GM21447 (cell line): ENCODE measurements around the gene PSMB10.

ENCODE experiments used
- ATAC-seq: cut with Tn5 transposase; IDR thresholded peaks from one replicate; pipeline ENCODE4 v1.9.1; 2021; ENCODE audit not compliant: unreplicated experiment

Gene PSMB10

DNA sequence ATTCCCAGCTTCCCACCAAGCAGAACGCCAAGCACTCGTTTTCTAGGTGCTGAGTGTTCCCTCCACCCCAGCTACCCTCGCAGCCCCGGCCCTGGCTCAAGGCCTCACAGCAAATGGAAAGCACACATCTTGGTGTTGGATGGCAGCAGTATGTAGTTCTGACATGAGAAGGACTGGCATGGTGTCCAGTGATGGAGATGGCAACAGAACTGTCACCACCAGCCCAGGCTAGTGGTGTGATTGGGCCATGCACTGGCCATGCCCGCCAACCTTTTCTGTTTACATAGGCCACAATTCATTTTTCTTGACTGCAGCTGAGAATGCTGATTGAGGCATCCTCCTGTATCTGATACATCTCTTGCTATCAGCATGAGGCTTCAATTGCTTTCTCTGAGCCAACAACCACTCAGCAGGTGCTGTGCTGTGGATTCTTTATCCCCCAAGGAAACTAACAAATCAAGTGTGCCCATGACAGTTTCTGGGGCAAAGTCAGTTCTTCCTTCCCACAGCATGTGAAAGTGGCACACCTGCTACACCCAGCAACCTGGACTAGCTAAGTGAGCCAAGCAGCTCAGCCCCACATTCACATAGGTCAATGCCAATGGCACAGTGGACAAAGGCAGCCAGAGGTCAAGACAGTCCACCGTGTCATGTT lies 28.0 kb upstream of the PSMB10 start:
- ATAC-seq: no peak

DNA sequence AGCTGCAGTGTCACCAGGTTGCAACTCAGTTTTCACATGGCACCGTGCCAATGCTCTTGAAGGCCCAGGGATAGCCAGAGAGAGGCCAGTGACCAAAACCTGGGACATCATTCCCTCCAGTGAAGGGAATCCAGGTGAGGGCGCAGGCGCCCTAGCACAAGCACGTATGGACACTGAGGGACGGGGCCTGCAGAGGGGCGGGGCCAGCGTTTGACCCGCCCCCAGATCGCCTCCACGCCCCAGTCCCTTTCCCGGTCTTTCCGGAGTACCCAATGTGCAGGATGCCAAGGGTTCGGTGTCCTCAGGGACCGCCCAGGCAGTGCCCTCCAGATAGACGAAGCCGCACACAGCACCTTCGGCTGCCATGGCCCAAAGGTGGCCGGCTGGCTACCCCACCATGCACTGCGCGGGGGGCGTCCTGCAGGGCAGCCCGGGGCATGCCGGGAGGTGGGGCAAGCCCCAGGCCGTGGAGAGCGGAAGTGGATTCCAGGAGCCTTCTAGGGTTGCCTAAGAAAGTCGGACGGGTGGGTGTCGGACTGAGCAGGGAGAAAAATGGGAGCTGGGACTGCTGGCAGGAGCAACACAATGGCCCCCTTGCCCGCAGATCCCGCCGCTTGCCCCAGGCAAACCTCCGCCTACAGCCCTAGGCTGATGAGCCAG lies 27.1 kb upstream of the PSMB10 start:
- no peak for ATAC-seq

DNA sequence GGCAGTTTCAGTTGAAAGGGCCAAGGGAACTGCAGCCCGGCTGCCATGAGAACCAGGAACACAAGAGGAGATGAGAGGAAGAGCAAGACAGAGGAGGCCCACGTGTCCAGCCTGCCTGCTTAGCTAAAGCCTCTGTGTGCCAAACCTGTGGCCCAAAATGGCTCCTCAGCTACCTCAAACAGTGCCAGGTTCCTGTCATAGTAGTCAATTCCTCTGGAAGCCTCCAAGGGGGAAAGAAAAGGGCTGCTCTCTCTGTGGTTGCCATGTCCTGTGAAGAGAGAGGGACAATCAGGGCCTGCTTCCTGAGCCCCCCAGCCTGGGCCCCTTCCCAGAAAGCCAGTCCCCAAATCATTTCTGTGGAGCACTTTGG lies 26.6 kb upstream of the PSMB10 start:
- ATAC-seq: no peak

DNA sequence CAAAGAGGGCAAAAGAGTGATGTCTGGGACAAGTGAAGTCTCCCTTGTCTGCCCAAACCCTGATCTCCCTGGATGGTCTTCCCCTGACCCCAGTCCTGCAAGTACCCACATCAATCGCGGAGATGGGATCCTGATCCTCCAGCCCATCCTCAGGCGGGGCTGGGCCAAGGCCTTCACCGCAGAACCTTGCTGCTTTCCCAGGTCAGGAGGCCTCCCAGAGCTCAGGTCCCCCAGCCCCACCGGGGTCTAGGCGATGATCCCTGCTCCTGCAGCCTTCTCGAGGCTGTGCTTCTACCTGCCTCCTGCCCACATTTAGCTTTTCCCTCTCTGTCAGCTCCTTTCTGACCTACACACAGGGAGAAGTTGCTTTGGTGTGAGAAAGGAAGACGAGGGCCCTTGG lies 25.5 kb upstream of the PSMB10 start:
- ATAC-seq: no peak

DNA sequence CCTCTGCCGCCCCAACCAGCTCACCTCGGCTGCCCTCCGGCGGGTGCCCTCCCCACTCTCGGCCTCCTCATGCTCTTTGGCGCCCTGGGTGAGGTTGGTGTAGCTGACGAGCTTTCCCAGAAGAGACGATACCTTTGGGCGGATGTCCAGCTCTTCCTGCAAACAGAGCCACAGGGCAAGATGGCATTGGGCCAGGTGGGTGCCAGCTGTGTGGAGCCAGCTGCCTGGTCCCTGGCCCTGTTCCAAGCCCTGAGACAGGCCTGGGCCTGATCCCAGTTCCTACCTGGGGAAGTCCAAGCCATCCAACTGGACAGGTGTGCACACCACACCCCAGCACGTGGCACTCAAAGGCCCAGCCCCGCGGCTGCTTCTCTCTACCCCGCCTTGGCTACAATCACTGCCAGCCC lies 24.9 kb upstream of the PSMB10 start:
- no peak for ATAC-seq

DNA sequence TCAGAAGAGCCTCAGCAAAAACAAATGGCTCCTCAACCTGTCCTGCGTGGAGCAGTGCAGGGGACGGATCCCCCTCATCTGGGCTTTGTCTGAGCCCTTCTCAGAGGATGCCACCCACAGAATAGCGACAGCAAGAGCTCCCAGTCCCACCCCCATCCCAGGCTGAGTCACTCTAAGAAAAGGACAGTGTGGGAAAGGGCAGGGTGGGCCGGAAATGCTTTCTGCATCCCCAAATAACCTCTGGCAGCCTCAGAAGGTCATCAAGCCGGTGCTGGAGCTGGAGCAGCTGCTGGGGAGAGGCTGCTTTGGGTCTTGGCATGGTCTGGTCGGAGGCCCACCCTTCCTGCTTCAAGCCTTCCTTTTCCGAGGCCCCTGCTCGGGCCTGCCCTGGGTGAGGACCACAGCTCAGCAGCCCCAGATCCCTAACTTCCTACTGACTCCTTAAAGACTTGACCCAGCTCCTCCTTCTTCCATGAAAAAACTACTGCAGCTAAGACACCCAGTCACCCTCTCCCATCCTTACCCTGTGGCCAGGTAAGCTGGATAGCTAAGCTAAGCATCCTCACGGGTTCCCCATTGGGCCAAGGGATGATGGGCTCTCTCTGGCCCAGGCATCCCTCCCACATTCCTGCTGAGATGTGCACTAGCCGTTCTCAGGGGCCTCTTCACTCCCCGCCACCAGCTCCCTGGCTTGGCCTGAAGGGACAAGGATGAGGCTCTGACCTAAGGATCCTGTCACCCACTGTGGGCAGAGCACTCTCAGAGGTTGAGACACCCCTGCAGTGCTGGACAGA lies 23.1 kb upstream of the PSMB10 start:
- ATAC-seq: no peak

DNA sequence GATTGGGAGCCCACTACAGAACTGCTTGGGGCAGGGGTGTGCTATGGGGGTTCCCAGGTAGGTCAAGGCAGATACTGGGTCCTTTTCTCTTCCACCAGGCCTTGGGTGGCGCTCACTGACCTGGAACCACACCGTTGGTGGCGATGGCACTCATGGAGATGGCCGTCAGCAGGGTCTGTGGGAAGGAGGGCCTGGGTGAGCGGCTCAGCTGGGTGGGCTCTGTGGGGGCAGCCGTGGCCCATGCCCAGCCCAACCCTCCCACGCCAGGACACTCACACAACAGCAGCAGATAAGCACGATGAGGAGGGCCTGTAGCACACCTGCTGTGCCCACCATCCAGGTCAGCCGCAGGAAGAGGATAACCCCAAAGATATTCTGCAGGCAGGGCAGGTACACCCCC lies 21.0 kb upstream of the PSMB10 start:
- ATAC-seq: no peak

DNA sequence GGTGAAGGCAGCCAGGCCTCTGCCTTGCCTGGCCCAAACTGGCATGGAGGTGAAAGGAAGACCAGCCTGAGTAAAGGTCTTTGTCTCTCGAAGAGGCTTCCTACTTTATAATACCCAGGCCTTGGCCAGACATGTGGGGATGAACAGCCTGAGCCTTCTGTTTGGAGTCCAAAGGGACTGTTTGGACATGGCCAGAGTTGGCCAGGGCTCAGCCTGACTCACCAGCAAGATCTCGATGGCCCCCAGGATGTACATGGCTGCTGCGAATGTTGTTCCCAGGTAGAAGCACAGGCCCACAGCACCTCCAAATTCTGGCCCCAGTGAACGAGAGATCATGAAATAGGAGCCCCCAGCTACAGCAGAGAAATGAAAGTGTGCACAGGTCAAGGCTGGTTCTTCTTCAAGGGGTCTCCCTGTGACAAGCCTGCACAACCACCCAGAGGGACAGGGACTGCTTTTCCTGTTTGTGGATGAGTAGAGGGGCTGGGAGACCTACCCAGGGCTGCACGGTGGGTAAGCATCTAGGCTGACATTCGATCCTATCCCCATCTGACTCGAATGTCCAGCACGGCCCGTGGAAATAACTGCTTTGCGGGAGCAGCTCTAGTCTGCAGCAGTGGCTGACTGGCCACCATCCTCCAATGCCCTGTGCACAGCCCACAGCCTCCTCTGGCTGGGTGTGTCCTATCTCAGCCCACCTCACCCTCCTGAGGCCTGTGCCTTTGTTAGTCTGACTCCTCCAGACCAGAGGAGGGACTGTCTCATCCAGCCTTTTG lies 18.0 kb upstream of the PSMB10 start:
- no peak for ATAC-seq

DNA sequence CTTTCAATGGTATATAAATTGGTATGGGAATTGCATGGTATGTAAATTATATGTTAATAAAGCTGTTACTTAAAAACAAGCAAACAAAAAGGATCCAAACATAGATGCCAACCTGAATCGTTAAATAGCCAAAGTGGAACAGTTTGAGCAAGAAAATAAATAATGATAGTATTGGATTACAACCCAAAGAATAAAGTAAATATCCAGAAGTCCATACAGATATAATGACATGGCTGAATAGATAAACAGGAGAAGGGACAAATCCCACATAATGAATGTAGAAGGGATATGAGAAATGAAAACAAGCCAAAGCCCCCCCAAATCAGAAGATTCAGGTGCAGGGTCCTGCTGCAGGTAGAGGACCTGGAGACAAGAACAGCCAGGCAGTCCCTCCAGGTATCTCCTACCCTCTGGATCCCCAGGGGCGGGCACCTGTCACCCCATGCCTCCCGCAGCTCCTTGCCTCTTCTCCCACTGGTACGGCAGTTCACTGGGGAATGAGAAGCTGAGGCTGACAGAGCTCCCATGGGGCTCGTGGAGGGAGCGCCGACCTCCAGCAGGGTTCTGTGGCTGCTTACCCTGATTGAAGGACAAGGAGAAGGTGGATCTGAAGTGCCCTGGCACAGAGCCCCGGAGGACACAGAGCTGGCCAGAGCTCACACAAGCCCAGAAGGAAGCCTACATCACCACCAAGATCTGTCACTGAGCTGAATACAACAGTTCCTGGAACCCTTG lies 17.2 kb upstream of the PSMB10 start:
- no peak for ATAC-seq

DNA sequence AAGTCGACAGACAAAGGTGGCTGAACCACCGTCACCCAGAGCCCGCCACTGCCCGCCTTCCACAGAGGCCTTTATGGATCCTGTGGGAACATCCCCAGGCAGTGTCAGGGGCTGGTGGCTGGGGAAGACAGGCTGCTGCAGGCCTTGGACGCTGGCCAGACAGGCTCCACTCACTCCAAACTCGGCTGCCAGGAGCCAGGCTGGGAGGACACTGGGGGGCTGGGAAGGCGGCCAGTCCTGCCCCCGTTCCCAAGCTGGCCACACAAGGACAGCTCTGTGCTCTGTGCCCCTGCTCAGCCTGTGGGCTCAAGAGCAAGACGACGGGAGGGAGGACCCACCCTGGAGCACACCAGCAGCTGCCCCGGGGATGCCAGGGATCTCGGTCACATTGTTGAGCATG lies 14.8 kb upstream of the PSMB10 start:
- no peak for ATAC-seq

DNA sequence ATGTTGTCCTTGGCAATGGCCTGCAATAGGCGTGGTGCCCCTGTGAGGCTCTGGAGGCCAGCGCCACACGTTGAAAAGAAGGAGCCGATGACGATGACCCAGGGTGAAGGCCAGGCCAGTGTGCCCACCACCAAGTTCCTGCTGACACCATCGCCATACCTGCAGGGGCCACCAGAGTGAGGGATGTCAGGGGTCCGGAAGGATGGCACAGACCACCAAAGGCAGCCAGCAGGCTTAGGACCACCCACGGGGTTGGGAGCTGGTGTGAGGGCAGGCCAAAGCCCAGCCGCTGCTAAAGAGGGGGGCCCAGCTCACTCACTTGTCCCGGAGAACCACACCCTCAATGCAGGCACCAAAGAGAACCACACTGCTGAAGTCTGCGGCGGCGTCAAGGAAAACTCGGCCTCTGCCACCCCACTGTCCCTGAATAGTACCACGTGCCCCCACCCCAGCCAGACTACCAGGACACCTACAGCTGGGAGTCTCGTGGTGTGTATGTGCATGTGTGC lies 13.7 kb upstream of the PSMB10 start:
- no peak for ATAC-seq

DNA sequence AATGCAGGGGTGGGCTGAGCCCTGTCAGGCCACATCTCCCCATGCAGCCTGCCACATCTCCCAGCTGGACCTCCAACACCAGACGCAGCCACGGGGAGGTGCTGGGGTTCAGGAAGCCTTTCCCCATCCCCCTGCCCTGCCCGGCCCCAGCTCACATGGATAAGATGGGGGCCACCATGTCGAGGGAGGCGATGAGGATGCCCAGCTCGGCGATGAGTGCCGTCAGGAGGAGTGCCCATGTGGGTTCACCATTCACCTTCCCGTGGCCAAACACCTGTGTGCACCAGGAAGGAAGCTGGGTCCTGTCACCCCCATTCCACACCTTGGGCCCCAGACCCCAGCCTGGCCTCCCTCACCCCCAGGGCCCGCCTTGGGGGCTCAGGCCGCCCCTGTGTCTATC lies 13.0 kb upstream of the PSMB10 start:
- no peak for ATAC-seq

DNA sequence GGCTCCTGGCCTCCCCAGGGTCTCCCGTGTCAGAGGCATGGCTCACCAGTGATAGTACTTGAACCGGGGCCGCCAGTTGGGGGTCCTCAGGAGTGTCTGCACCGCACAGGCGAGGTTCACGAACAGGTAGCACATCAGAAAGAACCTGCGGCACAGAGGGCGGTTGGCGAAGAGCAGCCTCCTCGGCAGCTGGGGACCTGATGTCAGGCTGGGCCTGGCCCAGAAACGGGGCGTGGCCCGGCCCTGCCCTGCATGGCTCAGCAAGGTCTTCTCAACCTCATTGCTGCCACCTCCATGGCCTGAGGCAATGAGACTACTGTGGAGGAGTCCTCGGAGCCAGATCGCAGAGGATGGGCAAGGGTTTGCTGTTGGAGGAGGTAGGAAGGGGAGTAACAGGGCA lies 11.4 kb upstream of the PSMB10 start:
- no peak for ATAC-seq

DNA sequence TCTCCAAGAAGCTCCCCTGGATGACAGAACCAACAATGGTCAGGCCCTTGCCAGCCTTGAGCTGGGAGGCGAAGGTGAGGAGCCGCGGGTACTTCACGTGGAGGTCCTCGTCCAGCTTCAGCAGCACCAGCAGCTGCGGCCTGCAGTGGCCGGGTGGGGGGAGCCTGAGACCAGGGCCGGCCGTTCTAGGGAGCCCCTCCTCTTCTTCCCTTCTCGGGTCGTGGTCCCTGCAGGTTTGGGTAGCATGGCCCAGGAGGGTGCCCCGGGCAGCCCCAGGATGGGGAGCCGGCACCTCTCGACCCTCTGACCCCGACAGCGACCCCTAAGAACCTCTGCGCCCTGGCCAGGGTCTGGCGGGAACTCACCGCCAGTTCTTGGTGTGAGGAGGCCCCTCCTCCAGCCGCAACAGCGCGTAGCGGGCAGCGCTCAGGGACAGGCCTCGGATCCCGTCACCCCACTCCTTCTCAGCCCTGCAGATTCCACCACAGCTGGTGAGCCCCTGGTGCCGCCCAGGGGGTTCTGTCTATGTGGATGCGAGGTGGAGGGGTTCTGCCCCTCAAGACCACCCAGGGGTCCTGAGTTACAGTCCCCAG lies 10.4 kb upstream of the PSMB10 start:
- ATAC-seq: no peak

DNA sequence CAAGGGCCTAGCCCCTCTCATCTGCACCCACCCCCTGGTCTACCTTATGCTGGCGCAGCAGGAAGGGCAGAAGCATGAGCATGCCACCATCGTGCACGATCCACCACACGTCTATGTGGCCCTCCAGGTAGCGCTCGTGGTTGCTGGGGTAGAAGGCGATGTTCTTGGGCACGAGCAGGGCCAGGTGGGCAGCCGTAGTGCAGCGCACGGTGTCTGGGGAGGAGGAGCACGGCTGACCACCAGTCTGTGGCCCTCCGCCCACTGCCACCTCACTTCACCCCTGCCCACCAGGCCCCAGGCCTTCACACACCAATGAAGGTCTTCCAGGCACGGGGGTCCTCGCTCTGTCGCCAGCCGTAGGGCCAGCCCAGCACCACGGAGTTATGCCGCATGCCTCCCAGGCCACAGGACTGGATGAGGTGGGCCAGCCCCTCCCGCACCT lies 9.5 kb upstream of the PSMB10 start:
- no peak for ATAC-seq

DNA sequence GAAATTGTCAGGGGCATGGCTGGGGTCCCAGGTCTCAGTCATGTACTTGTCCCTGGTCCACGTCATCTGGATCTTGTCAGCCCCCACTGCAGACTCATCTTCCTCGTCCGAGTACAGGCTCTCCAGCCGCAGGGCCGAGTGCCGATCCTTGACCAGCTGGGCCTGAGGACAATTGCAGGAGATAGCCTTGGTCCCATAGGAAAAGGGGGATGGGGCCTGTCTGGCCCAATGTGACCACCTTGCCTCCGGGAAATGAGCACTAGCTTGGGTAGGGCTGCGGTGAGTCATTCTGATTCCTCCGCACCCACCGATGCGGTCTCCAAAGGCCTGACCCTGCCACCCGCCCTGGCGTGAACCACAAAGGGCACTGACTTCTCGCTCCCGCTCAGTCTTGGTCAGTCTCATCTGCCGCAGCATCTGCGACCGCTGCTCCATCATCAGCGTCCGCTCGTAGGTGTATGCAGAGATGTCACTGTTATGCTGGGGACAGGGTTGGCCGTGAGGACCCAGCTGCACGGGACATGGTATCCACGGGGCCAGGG lies 8.8 kb upstream of the PSMB10 start:
- no peak for ATAC-seq

DNA sequence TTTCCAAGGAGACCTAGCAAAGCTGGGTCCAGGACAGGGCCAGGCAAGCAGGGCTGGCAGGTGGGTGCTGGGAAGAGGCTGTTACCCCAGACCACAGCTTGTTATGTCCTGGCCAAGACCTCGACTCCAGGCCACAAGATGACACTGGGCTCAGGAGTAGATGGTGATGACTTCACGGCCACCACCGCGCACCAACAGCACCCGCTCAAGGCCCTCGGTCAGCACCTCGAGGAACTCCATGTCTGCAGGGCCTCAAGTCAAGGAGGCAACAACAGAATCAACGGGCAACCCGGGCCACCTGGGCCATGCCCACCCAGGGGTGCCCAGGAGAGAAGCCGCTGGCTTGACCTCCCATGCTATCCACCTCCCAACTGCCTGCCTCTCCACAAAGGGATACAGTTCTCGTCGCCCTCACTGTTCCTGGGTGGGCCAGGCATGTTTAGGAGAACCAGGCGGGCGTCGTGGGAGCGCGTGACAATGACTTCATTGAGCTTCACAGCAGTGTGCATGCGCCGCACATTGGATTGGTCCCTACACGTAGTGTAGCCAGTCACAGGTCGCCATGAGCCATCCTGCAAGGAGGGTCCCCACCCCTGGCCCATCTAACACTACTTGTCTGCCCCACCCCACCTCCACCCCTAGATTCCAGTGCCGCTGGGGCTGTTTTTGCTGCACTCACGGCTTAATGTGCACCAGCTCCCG lies 8.2 kb upstream of the PSMB10 start:
- ATAC-seq: no peak

DNA sequence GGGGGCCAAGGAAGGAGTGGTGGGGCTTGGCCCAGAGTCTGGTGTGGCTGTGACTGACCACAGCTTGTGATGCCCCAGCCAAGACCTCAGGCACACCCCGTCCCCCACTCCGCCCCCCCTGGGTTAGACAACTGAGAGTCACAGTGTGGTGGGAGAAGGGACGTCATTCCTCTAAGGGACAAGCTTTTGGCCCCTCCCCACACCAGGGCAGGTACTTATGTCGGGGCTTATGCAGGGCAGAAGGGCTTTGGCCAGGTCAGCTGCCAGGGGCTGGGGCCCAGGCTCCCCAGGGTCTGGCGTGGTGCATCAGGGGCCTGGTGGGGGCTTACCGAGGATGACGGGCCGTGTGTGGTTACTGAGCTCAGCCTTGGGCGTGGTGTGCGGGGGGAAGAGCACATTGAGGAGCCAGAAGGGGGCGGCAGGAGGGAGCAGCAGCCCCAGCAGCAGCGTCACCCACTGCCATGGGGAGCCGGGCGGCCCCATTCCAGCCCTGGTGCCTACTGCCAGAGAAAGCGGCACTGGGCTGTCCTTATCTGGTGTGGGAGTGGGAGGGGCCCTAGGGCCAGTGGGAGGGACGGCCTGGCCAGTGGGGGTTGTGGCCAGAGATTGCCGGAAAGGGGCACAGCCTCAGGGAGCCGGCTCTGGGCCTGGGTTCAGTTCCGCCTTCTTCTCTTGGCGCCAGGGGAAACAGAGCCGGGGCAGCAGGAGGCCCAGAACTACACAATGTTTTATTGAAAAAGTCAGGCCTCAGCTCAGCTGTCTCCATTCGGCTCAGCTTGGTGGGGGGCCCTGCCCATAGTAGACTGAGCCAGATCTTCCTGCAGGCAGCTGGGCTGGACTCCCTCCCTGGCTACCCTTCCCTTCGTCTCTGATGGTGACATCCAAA lies 7.2 kb upstream of the PSMB10 start, which contains the start of gene LCAT:
LCAT (minus strand) TSS at position 502 of the 886 bp plus-strand sequence; CDS start at position 483, 19 bp downstream.
- ATAC-seq: no peak
